HepG2 (cell line): Measurements from ENCODE around the gene CSDE1.

Experiments
- JUND ChIP-seq: sonication (generic); formaldehyde crosslinking; IDR thresholded peaks from 2 replicates; pipeline ENCODE4 v1.8.0; 2022; ENCODE audit warnings: mild to moderate bottlenecking, missing genetic modification reagents
- RELA ChIP-seq: sonication (generic); formaldehyde crosslinking; IDR thresholded peaks from 2 replicates; pipeline ENCODE4 v1.4.0; 2020; ENCODE audit warnings: missing genetic modification reagents
- SIX4 ChIP-seq: sonication (generic); formaldehyde crosslinking; IDR thresholded peaks from 2 replicates; pipeline ENCODE4 v1.4.0; 2020; ENCODE audit warnings: missing genetic modification reagents
- SP1 ChIP-seq, 2 experiments: fragments of 450-650 bp in 1 of 2; sonication (generic) in 1 of 2; formaldehyde crosslinking in 1 of 2; IDR thresholded peaks; 2 replicates each; pipeline versions ENCODE4 v1.4.0 to v1.6.1; 2016 to 2020; ENCODE audit warnings: missing genetic modification reagents in 1 of 2
- ZBTB8A ChIP-seq: sonication (generic); formaldehyde crosslinking; IDR thresholded peaks from 2 replicates; pipeline ENCODE4 v1.4.0; 2020; ENCODE audit warnings: mild to moderate bottlenecking, low read depth, missing genetic modification reagents, borderline replicate concordance
- ZMYM4 ChIP-seq: sonication (generic); formaldehyde crosslinking; IDR thresholded peaks from 2 replicates; pipeline ENCODE4 v1.8.1; 2023; ENCODE audit warnings: mild to moderate bottlenecking, missing genetic modification reagents
- ZNF232 ChIP-seq: sonication (generic); formaldehyde crosslinking; IDR thresholded peaks from 2 replicates; pipeline ENCODE4 v1.4.0; 2020; ENCODE audit warnings: missing genetic modification reagents, borderline replicate concordance
- ZNF792 ChIP-seq: IDR thresholded peaks from 2 replicates; pipeline ENCODE4 v1.6.1; 2016
- ZSCAN29 ChIP-seq: sonication (generic); formaldehyde crosslinking; conservative IDR thresholded peaks from 2 replicates; pipeline ENCODE4 v1.4.0; 2020; ENCODE audit warnings: mild to moderate bottlenecking, missing genetic modification reagents
- TF ChIP-seq, protein P1 (sequence below): sonication (generic); formaldehyde crosslinking; IDR thresholded peaks from 2 replicates; pipeline ENCODE4 v1.5.0; 2020; ENCODE audit warnings: mild to moderate bottlenecking, missing genetic modification reagents, moderate library complexity
- TF ChIP-seq, protein P2 (sequence below): sonication (generic); formaldehyde crosslinking; IDR thresholded peaks from 2 replicates; pipeline ENCODE4 v1.4.0; 2020; ENCODE audit warnings: missing genetic modification reagents, mild to moderate bottlenecking, borderline replicate concordance

DNA sequence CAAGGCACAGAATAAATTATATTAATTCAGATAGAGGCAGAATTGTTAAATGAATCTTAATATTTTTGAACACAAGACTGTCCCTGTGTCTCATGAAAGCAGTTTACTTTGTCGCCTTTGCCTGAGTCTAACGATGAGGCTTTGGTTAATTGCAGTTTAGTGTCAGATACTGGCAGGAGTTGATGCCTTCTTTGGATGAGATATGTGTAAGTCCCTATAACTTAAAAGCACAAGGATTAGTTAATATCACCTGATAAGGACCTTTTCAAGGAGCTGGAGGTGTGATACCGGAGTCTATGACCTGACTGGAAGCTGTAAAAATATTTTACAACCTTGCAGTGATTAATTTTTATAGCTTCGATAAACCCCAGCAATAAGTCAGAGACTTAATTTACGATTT is 24.7 kb upstream of the CSDE1 start:
- TF ChIP-seq ZBTB8A (CRISPR knock-in tag) (no peak), SP1 (IDR thresholded peaks at IDR 0.05) (no peak), SP1 (CRISPR knock-in tag; IDR thresholded peaks at IDR 0.05) (no peak), ZNF232 (CRISPR knock-in tag) (no peak), ZNF792 (CRISPR knock-in tag) (no peak), ZSCAN29 (CRISPR knock-in tag) (no peak), ZMYM4 (no peak), SIX4 (CRISPR knock-in tag) (no peak), RELA (CRISPR knock-in tag) (no peak), JUND (no peak)
- TF ChIP-seq, protein P1, sequence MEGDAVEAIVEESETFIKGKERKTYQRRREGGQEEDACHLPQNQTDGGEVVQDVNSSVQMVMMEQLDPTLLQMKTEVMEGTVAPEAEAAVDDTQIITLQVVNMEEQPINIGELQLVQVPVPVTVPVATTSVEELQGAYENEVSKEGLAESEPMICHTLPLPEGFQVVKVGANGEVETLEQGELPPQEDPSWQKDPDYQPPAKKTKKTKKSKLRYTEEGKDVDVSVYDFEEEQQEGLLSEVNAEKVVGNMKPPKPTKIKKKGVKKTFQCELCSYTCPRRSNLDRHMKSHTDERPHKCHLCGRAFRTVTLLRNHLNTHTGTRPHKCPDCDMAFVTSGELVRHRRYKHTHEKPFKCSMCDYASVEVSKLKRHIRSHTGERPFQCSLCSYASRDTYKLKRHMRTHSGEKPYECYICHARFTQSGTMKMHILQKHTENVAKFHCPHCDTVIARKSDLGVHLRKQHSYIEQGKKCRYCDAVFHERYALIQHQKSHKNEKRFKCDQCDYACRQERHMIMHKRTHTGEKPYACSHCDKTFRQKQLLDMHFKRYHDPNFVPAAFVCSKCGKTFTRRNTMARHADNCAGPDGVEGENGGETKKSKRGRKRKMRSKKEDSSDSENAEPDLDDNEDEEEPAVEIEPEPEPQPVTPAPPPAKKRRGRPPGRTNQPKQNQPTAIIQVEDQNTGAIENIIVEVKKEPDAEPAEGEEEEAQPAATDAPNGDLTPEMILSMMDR: no peak
- TF ChIP-seq, protein P2, sequence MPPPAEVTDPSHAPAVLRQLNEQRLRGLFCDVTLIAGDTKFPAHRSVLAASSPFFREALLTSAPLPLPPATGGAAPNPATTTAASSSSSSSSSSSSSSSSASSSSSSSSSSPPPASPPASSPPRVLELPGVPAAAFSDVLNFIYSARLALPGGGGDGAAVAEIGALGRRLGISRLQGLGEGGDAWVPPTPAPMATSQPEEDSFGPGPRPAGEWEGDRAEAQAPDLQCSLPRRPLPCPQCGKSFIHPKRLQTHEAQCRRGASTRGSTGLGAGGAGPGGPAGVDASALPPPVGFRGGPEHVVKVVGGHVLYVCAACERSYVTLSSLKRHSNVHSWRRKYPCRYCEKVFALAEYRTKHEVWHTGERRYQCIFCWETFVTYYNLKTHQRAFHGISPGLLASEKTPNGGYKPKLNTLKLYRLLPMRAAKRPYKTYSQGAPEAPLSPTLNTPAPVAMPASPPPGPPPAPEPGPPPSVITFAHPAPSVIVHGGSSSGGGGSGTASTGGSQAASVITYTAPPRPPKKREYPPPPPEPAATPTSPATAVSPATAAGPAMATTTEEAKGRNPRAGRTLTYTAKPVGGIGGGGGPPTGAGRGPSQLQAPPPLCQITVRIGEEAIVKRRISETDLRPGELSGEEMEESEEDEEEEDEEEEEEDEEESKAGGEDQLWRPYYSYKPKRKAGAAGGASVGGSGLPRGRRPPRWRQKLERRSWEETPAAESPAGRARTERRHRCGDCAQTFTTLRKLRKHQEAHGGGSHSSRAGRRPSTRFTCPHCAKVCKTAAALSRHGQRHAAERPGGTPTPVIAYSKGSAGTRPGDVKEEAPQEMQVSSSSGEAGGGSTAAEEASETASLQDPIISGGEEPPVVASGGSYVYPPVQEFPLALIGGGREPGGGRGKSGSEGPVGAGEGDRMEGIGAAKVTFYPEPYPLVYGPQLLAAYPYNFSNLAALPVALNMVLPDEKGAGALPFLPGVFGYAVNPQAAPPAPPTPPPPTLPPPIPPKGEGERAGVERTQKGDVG (CRISPR knock-in tag): no peak
